HepG2 (cell line): ENCODE measurements around the gene TEX19. TPM values are rescaled to one million over a fixed set of nuclear protein-coding genes. Genes with fewer than 3 reads are reported as not detected.

Experiments
- BCLAF1 ChIP-seq: fragments of 450-650 bp; IDR thresholded peaks from 2 replicates; pipeline ENCODE4 v1.6.1; 2017; ENCODE audit warnings: mild to moderate bottlenecking
- CREBL2 ChIP-seq: sonication (generic); formaldehyde crosslinking; IDR thresholded peaks from 2 replicates; pipeline ENCODE4 v1.8.1; 2023; ENCODE audit warnings: missing genetic modification reagents, mild to moderate bottlenecking, borderline replicate concordance
- DR1 ChIP-seq: sonication (generic); formaldehyde crosslinking; IDR thresholded peaks from 2 replicates; pipeline ENCODE4 v1.8.0; 2021; ENCODE audit warnings: mild to moderate bottlenecking, missing genetic modification reagents, inconsistent platforms
- GATA4 ChIP-seq: sonication (generic); IDR thresholded peaks from 2 replicates; pipeline ENCODE4 v1.6.1; 2016; ENCODE audit warnings: antibody characterized with exemption, low read depth, borderline replicate concordance
- HDAC6 ChIP-seq: fragments of 200-600 bp; sonication (generic); IDR thresholded peaks from 2 replicates; pipeline ENCODE4 v1.7.0; 2017; ENCODE audit warnings: mild to moderate bottlenecking, antibody characterized with exemption, low read length, low read depth
- KDM4B ChIP-seq: sonication (generic); formaldehyde crosslinking; IDR thresholded peaks from 2 replicates; pipeline ENCODE4 v1.4.0; 2020; ENCODE audit warnings: missing genetic modification reagents
- LRRFIP1 ChIP-seq: sonication (generic); formaldehyde crosslinking; conservative IDR thresholded peaks from 2 replicates; pipeline ENCODE4 v1.4.0; 2020; ENCODE audit warnings: missing genetic modification reagents
- RFXANK ChIP-seq: IDR thresholded peaks from 2 replicates; pipeline ENCODE4 v1.6.1; 2016
- SATB2 ChIP-seq: sonication (generic); formaldehyde crosslinking; IDR thresholded peaks from 2 replicates; pipeline ENCODE4 v1.5.0; 2020; ENCODE audit warnings: missing genetic modification reagents
- ZNF264 ChIP-seq: sonication (generic); formaldehyde crosslinking; IDR thresholded peaks from 2 replicates; pipeline ENCODE4 v1.4.0; 2020; ENCODE audit warnings: missing genetic modification reagents
- ZNF30 ChIP-seq: sonication (generic); formaldehyde crosslinking; IDR thresholded peaks from 2 replicates; pipeline ENCODE4 v1.5.0; 2020; ENCODE audit warnings: mild to moderate bottlenecking, missing genetic modification reagents
- polyA plus RNA-seq, 8 experiments: library from polyadenylated mRNA; depleted of rRNA in 3 of 8; stranded (reverse) in 7 of 8; unstranded in 1 of 8; fragments of >200 nt; fragmentation: Illumina TruSeq in 4 of 8; extraction: Trizol in 4 of 8; gene quantifications; 2 replicates each; pipeline versions ENCODE4 v1.2.1 to v1.2.3, GENCODE V29; 2011 to 2016; ENCODE audit warnings: low read depth in 4 of 8, missing spikeins in 1 of 8, mixed read lengths in 1 of 8; ENCODE audit not compliant: insufficient read depth in 1 of 8
- total RNA-seq, 5 experiments: library from RNA; depleted of rRNA; stranded (reverse); fragments of >200 nt; fragmentation: Illumina TruSeq; extraction: Trizol; gene quantifications; 2 replicates each; pipeline ENCODE4 v1.2.3, GENCODE V29; 2016; ENCODE audit warnings: low read depth in 1 of 5
- TF ChIP-seq, protein P1 (sequence below): sonication (generic); formaldehyde crosslinking; IDR thresholded peaks from 2 replicates; pipeline ENCODE4 v1.8.1; 2022; ENCODE audit warnings: low read depth, mild to moderate bottlenecking, missing genetic modification reagents
- TF ChIP-seq, protein P2 (sequence below): IDR thresholded peaks from 2 replicates; pipeline ENCODE4 v1.6.1; 2016; ENCODE audit warnings: missing compliant biosample characterization, missing genetic modification reagents, borderline replicate concordance
- TF ChIP-seq, protein P3 (sequence below): sonication (generic); formaldehyde crosslinking; IDR thresholded peaks from 2 replicates; pipeline ENCODE4 v1.5.0; 2020; ENCODE audit warnings: missing genetic modification reagents, mild to moderate bottlenecking, borderline replicate concordance
- TF ChIP-seq, protein P4 (sequence below): sonication (generic); formaldehyde crosslinking; IDR thresholded peaks from 2 replicates; pipeline ENCODE4 v1.9.0; 2021; ENCODE audit warnings: missing genetic modification reagents, borderline replicate concordance

TEX19 gene
- total and polyA plus RNA-seq, 2 of the 13 experiments (the other 11 are each of a cell fraction or from before 2014, with no cell fraction given): 1.3 to 6.0 TPM

DNA sequence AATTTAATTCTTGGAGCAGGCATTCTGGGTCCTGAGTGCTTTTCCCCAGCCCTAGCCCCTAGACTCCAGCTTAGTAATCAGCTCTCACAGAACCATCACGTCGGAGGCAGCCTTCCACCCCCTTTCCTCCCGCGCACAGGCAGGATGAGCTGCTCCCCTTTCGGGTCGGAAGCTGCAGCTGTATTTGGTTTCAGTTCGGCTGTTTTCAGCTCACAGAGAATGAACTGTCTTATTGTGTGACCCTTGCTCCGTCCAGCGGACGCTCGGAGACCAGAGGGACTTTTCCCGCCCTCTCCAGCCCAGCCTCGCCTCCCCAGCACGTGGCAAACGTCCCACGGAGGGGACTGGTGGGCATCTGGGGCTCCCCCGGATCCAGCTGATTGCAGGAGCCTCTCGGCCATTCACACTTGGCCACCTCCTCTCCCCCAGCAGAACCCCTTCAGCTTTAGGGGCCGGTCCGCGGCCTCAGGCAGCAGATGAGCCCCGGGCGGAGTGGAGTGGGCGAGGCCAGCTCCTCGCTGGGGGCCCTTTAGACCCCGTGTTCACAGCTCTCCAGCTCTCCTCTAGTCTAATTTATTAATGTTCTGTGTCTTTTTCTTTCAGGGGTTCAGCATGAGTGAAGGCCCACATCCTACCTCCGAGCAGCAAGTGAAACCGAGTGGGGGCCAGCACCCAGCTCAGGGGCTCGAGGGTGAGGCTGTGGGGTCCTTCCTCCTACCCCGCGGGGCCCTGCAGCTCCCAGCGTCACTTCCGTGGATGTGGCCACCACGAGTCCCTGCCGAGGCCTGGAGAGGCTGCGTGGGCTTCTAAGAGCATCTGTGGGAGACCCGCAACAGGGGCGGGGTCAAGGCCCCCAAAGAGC lies 11.7 kb downstream of the TEX19 start (continued):
- TF ChIP-seq, protein P1, sequence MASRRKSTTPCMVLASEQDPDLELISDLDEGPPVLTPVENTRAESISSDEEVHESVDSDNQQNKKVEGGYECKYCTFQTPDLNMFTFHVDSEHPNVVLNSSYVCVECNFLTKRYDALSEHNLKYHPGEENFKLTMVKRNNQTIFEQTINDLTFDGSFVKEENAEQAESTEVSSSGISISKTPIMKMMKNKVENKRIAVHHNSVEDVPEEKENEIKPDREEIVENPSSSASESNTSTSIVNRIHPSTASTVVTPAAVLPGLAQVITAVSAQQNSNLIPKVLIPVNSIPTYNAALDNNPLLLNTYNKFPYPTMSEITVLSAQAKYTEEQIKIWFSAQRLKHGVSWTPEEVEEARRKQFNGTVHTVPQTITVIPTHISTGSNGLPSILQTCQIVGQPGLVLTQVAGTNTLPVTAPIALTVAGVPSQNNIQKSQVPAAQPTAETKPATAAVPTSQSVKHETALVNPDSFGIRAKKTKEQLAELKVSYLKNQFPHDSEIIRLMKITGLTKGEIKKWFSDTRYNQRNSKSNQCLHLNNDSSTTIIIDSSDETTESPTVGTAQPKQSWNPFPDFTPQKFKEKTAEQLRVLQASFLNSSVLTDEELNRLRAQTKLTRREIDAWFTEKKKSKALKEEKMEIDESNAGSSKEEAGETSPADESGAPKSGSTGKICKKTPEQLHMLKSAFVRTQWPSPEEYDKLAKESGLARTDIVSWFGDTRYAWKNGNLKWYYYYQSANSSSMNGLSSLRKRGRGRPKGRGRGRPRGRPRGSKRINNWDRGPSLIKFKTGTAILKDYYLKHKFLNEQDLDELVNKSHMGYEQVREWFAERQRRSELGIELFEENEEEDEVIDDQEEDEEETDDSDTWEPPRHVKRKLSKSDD: 0 out of 2 replicates have a peak, but pooled peaks have one; percentile 78
- TF ChIP-seq HDAC6: no peak
- TF ChIP-seq, protein P2, sequence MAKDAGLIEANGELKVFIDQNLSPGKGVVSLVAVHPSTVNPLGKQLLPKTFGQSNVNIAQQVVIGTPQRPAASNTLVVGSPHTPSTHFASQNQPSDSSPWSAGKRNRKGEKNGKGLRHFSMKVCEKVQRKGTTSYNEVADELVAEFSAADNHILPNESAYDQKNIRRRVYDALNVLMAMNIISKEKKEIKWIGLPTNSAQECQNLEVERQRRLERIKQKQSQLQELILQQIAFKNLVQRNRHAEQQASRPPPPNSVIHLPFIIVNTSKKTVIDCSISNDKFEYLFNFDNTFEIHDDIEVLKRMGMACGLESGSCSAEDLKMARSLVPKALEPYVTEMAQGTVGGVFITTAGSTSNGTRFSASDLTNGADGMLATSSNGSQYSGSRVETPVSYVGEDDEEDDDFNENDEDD (CRISPR knock-in tag): peak; percentile 100
- TF ChIP-seq CREBL2 (CRISPR knock-in tag): no peak
- peak; percentile 87 for TF ChIP-seq ZNF264
- no peak for TF ChIP-seq RFXANK
- TF ChIP-seq, protein P3, sequence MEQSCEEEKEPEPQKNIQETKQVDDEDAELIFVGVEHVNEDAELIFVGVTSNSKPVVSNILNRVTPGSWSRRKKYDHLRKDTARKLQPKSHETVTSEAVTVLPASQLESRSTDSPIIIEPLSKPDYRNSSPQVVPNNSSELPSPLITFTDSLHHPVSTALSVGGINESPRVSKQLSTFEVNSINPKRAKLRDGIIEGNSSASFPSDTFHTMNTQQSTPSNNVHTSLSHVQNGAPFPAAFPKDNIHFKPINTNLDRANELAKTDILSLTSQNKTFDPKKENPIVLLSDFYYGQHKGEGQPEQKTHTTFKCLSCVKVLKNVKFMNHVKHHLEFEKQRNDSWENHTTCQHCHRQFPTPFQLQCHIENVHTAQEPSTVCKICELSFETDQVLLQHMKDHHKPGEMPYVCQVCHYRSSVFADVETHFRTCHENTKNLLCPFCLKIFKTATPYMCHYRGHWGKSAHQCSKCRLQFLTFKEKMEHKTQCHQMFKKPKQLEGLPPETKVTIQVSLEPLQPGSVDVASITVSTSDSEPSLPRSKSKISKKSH (CRISPR knock-in tag): peak; percentile 98
- TF ChIP-seq, protein P4, sequence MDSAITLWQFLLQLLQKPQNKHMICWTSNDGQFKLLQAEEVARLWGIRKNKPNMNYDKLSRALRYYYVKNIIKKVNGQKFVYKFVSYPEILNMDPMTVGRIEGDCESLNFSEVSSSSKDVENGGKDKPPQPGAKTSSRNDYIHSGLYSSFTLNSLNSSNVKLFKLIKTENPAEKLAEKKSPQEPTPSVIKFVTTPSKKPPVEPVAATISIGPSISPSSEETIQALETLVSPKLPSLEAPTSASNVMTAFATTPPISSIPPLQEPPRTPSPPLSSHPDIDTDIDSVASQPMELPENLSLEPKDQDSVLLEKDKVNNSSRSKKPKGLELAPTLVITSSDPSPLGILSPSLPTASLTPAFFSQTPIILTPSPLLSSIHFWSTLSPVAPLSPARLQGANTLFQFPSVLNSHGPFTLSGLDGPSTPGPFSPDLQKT (CRISPR knock-in tag): no peak; the same call in 1 of the 2 replicates
- TF ChIP-seq ZNF30: peak; percentile 36; the same call in 1 of the 2 replicates
- no peak for TF ChIP-seq GATA4
- no peak; the same call in 1 of the 2 replicates for TF ChIP-seq KDM4B
- no peak for TF ChIP-seq SATB2
- TF ChIP-seq BCLAF1: no peak
- TF ChIP-seq LRRFIP1 (CRISPR knock-in tag): no peak
- TF ChIP-seq DR1 (CRISPR knock-in tag): peak; percentile 59
